ENCODE data around the gene LGI4.

DNA sequence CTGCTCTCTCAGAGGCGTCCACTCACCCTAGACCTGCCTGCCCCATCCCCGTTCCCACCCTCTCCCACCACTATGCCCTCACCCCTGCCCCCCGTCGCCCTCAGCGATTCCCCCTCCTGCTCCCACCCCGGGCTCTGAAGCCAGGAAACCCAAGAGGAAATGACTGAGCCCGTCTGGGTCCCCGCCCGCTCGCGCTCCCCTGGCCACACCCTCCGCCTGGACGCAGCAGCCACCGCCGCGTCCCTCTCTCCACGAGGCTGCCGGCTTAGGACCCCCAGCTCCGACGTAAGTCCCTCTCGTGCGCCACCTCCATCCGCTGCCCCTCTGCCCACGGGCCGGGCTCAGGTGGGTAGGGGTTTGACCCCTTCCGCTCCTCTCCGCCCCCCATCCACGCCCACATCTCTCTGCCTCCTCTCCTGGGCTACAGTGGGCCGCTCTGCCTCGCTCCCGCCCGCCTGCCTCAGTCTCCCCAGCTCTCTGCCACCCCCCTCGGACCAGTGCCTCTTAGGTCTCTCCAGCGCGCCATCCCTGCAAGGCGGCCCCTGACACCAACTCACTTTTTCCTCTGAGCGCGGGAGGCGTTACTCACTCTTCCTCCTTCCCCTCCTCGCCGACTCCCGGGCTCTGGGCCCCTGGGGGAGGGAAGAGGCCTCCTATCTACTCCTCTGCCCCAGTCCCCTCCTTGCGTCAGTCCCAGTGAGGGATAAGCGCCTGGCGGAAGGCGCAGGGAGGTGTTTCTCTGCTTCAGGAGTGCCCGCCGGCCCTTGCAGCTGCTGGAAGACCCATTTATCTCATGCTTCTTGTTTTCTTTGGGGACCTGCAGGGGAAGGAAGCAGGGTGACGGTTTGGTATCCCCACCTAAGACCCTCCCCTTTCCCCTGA lies 19.9 kb upstream of the LGI4 start, which contains the start of gene FXYD5:
- TF ChIP-seq, protein P1, sequence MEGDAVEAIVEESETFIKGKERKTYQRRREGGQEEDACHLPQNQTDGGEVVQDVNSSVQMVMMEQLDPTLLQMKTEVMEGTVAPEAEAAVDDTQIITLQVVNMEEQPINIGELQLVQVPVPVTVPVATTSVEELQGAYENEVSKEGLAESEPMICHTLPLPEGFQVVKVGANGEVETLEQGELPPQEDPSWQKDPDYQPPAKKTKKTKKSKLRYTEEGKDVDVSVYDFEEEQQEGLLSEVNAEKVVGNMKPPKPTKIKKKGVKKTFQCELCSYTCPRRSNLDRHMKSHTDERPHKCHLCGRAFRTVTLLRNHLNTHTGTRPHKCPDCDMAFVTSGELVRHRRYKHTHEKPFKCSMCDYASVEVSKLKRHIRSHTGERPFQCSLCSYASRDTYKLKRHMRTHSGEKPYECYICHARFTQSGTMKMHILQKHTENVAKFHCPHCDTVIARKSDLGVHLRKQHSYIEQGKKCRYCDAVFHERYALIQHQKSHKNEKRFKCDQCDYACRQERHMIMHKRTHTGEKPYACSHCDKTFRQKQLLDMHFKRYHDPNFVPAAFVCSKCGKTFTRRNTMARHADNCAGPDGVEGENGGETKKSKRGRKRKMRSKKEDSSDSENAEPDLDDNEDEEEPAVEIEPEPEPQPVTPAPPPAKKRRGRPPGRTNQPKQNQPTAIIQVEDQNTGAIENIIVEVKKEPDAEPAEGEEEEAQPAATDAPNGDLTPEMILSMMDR (conservative IDR thresholded peaks at IDR 0.05 in 1 of 2, IDR thresholded peaks at IDR 0.05 in 1 of 2; ENCODE audit: extremely low read depth in 1 of 2, insufficient read depth in 1 of 2, low read depth in 1 of 2, low read length in 2 of 2): no peak
- no peak for TF ChIP-seq EZH2 (IDR thresholded peaks at IDR 0.05; ENCODE audit: borderline replicate concordance, low read length)
